ENCODE data around the gene SPINT3.

- TF ChIP-seq CTCF (IDR thresholded peaks at IDR 0.05), result no peak
- no peak for TF ChIP-seq TEAD4 (CRISPR knock-in tag; IDR thresholded peaks at IDR 0.05)
- no peak for TF ChIP-seq ZNF232 (CRISPR knock-in tag; IDR thresholded peaks at IDR 0.05)
- TF ChIP-seq GABPB1 (CRISPR knock-in tag; IDR thresholded peaks at IDR 0.05), result no peak
- no peak for TF ChIP-seq NR2C2 (CRISPR knock-in tag; IDR thresholded peaks at IDR 0.05)
- TF ChIP-seq, protein P1, sequence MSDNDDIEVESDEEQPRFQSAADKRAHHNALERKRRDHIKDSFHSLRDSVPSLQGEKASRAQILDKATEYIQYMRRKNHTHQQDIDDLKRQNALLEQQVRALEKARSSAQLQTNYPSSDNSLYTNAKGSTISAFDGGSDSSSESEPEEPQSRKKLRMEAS (CRISPR knock-in tag; IDR thresholded peaks at IDR 0.05), result no peak
- TF ChIP-seq, protein P2, sequence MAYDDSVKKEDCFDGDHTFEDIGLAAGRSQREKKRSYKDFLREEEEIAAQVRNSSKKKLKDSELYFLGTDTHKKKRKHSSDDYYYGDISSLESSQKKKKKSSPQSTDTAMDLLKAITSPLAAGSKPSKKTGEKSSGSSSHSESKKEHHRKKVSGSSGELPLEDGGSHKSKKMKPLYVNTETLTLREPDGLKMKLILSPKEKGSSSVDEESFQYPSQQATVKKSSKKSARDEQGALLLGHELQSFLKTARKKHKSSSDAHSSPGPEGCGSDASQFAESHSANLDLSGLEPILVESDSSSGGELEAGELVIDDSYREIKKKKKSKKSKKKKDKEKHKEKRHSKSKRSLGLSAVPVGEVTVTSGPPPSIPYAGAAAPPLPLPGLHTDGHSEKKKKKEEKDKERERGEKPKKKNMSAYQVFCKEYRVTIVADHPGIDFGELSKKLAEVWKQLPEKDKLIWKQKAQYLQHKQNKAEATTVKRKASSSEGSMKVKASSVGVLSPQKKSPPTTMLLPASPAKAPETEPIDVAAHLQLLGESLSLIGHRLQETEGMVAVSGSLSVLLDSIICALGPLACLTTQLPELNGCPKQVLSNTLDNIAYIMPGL (CRISPR knock-in tag; IDR thresholded peaks at IDR 0.05), result no peak
- TF ChIP-seq SP1 (CRISPR knock-in tag; conservative IDR thresholded peaks at IDR 0.05), result no peak
- no peak for TF ChIP-seq ESRRA (CRISPR knock-in tag; IDR thresholded peaks at IDR 0.05; ENCODE audit: borderline replicate concordance)
- no peak for TF ChIP-seq PRDM15 (CRISPR knock-in tag; IDR thresholded peaks at IDR 0.05)
Observed at GRCh38 chr20:45518282-45518681, 2.9 kb upstream of the SPINT3 start.

All from WTC11 (cell line).